ENCODE measurements around the gene DCTD. TPM values are rescaled to one million over a fixed set of nuclear protein-coding genes. Genes with fewer than 3 reads are reported as not detected.

The DCTD gene
- total and polyA plus RNA-seq, 2 of the 13 experiments (the other 11 are each of a cell fraction or from before 2014, with no cell fraction given), result 85.1 to 95.3 TPM

GRCh38 chr4:182895791-182896292 lies 21.3 kb downstream of the DCTD start (continued):
- TF ChIP-seq KIAA2018 (CRISPR knock-in tag; IDR thresholded peaks at IDR 0.05; ENCODE audit: borderline replicate concordance), result no peak
- TF ChIP-seq, protein P1, sequence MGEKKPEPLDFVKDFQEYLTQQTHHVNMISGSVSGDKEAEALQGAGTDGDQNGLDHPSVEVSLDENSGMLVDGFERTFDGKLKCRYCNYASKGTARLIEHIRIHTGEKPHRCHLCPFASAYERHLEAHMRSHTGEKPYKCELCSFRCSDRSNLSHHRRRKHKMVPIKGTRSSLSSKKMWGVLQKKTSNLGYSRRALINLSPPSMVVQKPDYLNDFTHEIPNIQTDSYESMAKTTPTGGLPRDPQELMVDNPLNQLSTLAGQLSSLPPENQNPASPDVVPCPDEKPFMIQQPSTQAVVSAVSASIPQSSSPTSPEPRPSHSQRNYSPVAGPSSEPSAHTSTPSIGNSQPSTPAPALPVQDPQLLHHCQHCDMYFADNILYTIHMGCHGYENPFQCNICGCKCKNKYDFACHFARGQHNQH (CRISPR knock-in tag; IDR thresholded peaks at IDR 0.05), result peak; percentile 91
- TF ChIP-seq EZH2 (conservative IDR thresholded peaks at IDR 0.05; ENCODE audit: low read depth, low read length), result no peak
- TF ChIP-seq CAMTA2 (CRISPR knock-in tag; IDR thresholded peaks at IDR 0.05; ENCODE audit: borderline replicate concordance), result no peak
- no peak; the same call in 1 of the 2 replicates for TF ChIP-seq MBD4 (IDR thresholded peaks at IDR 0.05; ENCODE audit: borderline replicate concordance, low read length)
- TF ChIP-seq ZFP36L2 (CRISPR knock-in tag; IDR thresholded peaks at IDR 0.05), result no peak
- TF ChIP-seq CC2D1A (CRISPR knock-in tag; IDR thresholded peaks at IDR 0.05), result 0 out of 2 replicates have a peak, but pooled peaks have one; percentile 51
- peak; percentile 55; the same call in 1 of the 2 replicates for TF ChIP-seq TSC22D2 (CRISPR knock-in tag; IDR thresholded peaks at IDR 0.05; ENCODE audit: borderline replicate concordance)
- peak; percentile 74 for TF ChIP-seq HOXA3 (CRISPR knock-in tag; IDR thresholded peaks at IDR 0.05)
- TF ChIP-seq, protein P2, sequence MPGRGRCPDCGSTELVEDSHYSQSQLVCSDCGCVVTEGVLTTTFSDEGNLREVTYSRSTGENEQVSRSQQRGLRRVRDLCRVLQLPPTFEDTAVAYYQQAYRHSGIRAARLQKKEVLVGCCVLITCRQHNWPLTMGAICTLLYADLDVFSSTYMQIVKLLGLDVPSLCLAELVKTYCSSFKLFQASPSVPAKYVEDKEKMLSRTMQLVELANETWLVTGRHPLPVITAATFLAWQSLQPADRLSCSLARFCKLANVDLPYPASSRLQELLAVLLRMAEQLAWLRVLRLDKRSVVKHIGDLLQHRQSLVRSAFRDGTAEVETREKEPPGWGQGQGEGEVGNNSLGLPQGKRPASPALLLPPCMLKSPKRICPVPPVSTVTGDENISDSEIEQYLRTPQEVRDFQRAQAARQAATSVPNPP (CRISPR knock-in tag; IDR thresholded peaks at IDR 0.05), result no peak
- peak; percentile 49; the same call in 1 of the 2 replicates for TF ChIP-seq ZNF451 (CRISPR knock-in tag; IDR thresholded peaks at IDR 0.05)
- TF ChIP-seq NRL (CRISPR knock-in tag; IDR thresholded peaks at IDR 0.05; ENCODE audit: borderline replicate concordance), result peak; percentile 37; the same call in 1 of the 2 replicates
- TF ChIP-seq ZNF3 (CRISPR knock-in tag; IDR thresholded peaks at IDR 0.05), result no peak
- 0 out of 2 replicates have a peak, but pooled peaks have one; percentile 37 for TF ChIP-seq ZNF101 (CRISPR knock-in tag; IDR thresholded peaks at IDR 0.05; ENCODE audit: borderline replicate concordance, low read depth)
- 0 out of 2 replicates have a peak, but pooled peaks have one; percentile 39 for TF ChIP-seq ZMYM3 (CRISPR knock-in tag; IDR thresholded peaks at IDR 0.05)
- no peak for TF ChIP-seq NFATC3 (CRISPR knock-in tag; IDR thresholded peaks at IDR 0.05)
- TF ChIP-seq YEATS2 (CRISPR knock-in tag; IDR thresholded peaks at IDR 0.05; ENCODE audit: borderline replicate concordance), result peak; percentile 57; the same call in 1 of the 2 replicates
- TF ChIP-seq ZBTB8A (CRISPR knock-in tag; IDR thresholded peaks at IDR 0.05; ENCODE audit: borderline replicate concordance, low read depth), result no peak
- peak; percentile 71 for TF ChIP-seq ATF7-NPFF (CRISPR knock-in tag; IDR thresholded peaks at IDR 0.05; ENCODE audit: low read depth)
- TF ChIP-seq ZFP62 (CRISPR knock-in tag; IDR thresholded peaks at IDR 0.05), result no peak
- TF ChIP-seq HNRNPUL1 (IDR thresholded peaks at IDR 0.05; ENCODE audit: low read depth, low read length), result no peak

All from HepG2 (cell line).